ENCODE results near the gene OR4C16.

Gene OR4C16

DNA sequence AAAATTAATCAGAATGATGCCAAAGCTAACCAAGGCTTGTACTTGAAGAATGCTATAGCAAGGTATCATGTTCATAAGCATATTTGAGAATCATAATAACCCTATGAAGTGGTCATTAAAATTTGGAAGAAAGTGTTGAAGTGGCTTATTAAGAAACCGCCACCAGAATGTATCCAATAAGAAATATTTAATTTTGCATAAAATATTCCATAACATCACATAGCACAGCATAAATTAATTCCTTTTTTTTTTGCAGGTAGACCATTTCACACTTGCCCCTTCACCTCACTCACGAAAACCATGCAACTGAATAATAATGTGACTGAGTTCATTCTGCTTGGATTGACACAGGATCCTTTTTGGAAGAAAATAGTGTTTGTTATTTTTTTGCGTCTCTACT is at the start of gene OR4C16:
Gene OR4C16 (plus strand): TSS at position 301 of the 400 bp plus-strand sequence. CDS start 0 bp downstream, at position 301.
- DNase-seq (ENCODE audit: low read depth in 3 of 3) = no peak

DNA sequence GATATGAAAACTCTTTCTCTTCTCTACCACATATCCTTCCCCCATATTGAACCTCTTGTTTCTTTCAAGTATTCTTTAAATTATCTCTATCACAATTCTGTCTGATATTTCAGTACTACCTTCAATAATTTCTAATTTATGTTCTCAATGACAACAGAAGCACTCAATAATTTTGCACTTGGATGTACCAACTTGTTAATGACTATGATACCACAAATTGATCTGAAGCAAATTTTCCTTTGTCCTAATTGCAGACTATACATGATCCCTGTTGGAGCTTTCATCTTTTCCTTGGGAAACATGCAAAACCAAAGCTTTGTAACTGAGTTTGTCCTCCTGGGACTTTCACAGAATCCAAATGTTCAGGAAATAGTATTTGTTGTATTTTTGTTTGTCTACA is 17.8 kb upstream of the OR4C16 start, which contains the start of gene OR4C15:
Gene OR4C15 (plus strand): TSS at position 301 of the 400 bp plus-strand sequence. CDS start 0 bp downstream, at position 301.
- no peak for DNase-seq (ENCODE audit: low read depth in 3 of 3)

- no peak for DNase-seq (ENCODE audit: low read depth in 3 of 3)
Measured at GRCh38 chr11:55572548-55572947, 620 bp downstream of the OR4C16 start.

GRCh38 chr11:55607545-55607944 is 35.6 kb downstream of the OR4C16 start, which contains the start of gene OR4C11:
TSS of gene OR4C11 (minus strand) at chr11:55607645. CDS start at chr11:55604373, 3,272 bp downstream.
- no peak for DNase-seq (ENCODE audit: low read depth in 3 of 3)

Measured in stimulated activated CD4-positive, alpha-beta T cell treated with anti-CD3 and anti-CD28 coated beads, TNF-alpha, amount 100 ng/mL, for 24 hours (primary cell).